PFSK-1 (cell line): ENCODE measurements around the gene SLC38A8.

Source experiments
- FOXP2 ChIP-seq: optimal IDR thresholded peaks from 2 replicates; pipeline ENCODE3; 2011; ENCODE audit warnings: borderline replicate concordance, control low read depth, inconsistent platforms; ENCODE audit not compliant: insufficient read depth; ENCODE audit errors: extremely low read length, extremely low read depth
- POLR2AphosphoS5 ChIP-seq: IDR thresholded peaks from 2 replicates; pipeline ENCODE4 v1.6.1; 2012; ENCODE audit warnings: low read depth, mild to moderate bottlenecking, control low read depth, low read length, moderate library complexity
- SIN3A ChIP-seq: IDR thresholded peaks from 2 replicates; pipeline ENCODE4 v1.6.1; 2012; ENCODE audit warnings: mild to moderate bottlenecking, low read length, moderate library complexity, borderline replicate concordance; ENCODE audit not compliant: insufficient read depth
- TAF1 ChIP-seq: IDR thresholded peaks from 2 replicates; pipeline ENCODE4 v1.6.1; 2012; ENCODE audit warnings: low read length, control low read depth, borderline replicate concordance; ENCODE audit not compliant: insufficient read depth
- TF ChIP-seq, protein P1 (sequence below), 2 experiments: IDR thresholded peaks; 2 replicates each; pipeline versions ENCODE4 v1.6.1 to v1.8.0; 2011 to 2012; ENCODE audit warnings: low read depth in 2 of 2, low read length in 2 of 2, control low read depth in 1 of 2, inconsistent platforms in 1 of 2, mild to moderate bottlenecking in 1 of 2, moderate library complexity in 1 of 2; ENCODE audit not compliant: insufficient read depth in 1 of 2

SLC38A8 gene

DNA sequence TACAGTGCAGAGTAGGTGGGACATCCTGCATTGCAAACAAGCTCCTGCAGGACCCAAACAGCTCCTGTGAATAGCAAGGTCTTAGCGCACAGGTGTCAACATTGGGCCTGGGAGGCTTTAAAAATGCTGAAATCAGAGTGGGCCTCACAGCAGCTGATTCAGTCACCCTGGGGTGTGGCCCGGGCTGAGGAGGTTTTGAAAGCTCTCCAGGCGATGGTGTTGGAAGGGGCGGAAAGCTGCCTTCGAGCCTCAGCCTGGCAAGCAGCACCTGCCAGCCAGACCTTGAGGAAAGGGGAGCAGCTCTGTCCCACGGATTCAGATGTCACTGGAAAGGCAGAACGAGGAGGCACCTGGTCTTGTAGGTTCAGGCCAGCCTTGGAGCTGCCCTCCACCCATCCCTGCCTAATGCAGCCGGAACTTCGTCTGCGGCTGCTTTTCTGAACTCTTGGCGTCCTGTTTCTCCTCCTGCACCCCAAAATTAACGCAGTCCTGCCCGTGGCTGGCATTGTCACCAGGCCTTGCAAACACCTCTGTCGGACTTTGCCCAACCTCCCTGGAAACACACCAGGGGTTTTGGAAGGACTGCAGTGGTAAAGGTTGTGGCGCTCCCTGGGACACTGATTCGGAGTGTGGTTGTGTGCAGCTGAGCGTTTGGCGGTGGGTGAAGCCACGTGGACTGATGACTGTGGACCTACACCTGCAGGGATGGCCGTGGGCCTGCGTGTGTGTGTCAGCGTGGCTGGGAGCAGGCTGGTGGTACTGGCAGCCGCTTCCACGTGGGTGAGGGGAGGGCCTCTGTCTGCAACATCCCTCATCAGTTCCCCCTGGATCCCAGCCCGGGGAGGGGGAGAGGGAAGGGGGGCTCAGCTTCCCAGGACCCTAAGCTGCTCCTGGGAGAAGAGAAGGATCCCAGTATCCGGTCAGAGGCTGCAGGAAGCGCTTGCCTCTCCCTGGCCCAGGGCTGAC, 71.1 kb downstream of the SLC38A8 start:
- TF ChIP-seq POLR2AphosphoS5 (no peak), TAF1 (no peak), SIN3A (no peak), FOXP2 (no peak)
- TF ChIP-seq, protein P1, sequence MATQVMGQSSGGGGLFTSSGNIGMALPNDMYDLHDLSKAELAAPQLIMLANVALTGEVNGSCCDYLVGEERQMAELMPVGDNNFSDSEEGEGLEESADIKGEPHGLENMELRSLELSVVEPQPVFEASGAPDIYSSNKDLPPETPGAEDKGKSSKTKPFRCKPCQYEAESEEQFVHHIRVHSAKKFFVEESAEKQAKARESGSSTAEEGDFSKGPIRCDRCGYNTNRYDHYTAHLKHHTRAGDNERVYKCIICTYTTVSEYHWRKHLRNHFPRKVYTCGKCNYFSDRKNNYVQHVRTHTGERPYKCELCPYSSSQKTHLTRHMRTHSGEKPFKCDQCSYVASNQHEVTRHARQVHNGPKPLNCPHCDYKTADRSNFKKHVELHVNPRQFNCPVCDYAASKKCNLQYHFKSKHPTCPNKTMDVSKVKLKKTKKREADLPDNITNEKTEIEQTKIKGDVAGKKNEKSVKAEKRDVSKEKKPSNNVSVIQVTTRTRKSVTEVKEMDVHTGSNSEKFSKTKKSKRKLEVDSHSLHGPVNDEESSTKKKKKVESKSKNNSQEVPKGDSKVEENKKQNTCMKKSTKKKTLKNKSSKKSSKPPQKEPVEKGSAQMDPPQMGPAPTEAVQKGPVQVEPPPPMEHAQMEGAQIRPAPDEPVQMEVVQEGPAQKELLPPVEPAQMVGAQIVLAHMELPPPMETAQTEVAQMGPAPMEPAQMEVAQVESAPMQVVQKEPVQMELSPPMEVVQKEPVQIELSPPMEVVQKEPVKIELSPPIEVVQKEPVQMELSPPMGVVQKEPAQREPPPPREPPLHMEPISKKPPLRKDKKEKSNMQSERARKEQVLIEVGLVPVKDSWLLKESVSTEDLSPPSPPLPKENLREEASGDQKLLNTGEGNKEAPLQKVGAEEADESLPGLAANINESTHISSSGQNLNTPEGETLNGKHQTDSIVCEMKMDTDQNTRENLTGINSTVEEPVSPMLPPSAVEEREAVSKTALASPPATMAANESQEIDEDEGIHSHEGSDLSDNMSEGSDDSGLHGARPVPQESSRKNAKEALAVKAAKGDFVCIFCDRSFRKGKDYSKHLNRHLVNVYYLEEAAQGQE (IDR thresholded peaks at IDR 0.05; ENCODE audit: insufficient read depth in 1 of 2, low read depth in 2 of 2, low read length in 2 of 2): no peak

DNA sequence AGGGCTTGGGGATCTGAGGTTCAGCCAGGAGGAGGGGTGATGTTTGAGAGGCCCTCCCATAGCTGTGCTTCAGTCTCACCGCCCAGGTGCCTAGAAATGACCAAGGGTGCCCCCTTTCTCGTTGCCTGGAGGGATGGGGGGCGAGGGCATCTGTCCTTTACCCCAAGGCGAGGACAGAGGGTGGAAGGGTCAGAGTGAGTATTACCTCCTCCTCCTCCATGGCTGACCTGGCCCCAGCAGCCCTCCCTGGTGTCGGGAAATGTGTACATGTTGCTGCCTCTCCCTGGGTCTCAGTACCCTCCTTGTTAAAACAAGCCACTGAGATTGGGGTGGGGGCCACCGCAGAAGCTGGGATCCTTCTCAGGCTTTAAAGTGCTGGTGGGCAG, 72.2 kb downstream of the SLC38A8 start:
- TF ChIP-seq FOXP2 (no peak), POLR2AphosphoS5 (no peak), TAF1 (no peak), SIN3A (no peak)
- TF ChIP-seq, protein P1 (IDR thresholded peaks at IDR 0.05; ENCODE audit: insufficient read depth in 1 of 2, low read depth in 2 of 2, low read length in 2 of 2): no peak

DNA sequence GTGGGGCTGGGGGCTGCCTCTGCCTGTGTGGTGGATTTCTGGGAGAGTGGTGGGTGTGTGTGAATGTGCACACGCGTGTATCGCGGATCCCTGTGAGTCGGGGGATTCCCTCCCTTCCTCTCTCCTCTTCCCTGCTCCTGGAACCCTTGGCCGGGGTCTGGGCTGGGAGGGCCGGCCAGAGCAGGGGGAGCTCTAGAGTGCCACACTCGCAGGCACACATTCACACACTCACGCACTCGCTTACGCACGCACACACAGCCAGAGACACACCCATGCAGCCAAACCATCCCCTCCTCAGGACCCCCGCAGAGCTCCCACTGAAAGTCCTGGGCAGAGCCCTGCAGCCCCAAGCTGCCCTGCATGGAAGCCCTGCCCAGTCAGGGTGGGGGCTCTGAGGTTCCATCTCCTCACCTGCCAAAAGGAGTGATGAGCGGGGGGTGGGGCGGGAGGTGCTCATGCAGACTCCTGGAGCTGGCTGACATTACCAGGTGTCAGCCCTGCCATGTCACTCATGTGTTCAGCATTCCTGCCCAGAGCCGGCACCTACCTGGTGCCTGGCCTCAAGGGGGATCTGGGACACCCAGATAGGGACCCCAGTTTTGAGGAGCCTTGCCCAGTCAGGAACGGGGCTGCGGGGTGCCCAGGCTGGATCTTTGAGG, 72.7 kb downstream of the SLC38A8 start:
- TF ChIP-seq FOXP2: no peak

DNA sequence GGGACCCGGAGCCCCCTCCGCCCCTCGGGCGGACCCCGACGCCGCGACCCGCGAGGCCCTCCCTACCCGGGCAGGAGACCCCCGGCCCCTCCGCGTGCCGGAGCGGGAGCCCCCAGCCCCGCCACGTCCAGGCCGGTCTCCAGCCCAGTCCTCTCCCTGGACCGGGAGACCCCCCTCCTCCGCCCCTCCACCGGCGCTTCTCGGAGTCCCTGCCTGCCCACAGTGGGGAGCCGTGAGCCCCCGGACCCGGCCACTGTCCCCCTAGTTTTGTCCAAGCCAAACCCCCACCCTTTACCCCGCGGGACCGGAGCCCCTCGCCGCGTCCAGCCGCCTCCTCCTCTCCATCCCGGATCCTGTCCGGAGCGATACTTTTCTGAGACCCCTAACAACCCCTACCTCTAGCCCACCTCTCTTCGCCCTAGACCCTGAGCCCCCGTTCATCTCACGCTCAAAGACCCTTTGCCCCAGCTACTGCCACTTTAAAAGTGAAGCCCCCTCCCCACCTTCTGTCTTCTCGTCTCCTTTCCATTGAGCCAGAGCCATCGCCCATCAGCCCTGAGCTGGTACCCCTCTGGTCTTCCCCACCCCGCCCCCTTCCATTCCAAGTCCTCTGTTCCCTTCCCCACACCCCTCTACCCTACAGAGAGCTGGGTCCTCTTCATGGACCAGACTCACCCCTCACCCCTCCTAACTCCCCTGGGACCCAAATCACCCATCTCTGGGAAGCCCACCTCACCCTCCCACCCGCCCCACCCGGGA, 73.5 kb downstream of the SLC38A8 start:
- TF ChIP-seq SIN3A (no peak), TAF1 (no peak), FOXP2 (no peak), POLR2AphosphoS5 (no peak)
- TF ChIP-seq, protein P1 (IDR thresholded peaks at IDR 0.05; ENCODE audit: insufficient read depth in 1 of 2, low read depth in 2 of 2, low read length in 2 of 2): no peak

DNA sequence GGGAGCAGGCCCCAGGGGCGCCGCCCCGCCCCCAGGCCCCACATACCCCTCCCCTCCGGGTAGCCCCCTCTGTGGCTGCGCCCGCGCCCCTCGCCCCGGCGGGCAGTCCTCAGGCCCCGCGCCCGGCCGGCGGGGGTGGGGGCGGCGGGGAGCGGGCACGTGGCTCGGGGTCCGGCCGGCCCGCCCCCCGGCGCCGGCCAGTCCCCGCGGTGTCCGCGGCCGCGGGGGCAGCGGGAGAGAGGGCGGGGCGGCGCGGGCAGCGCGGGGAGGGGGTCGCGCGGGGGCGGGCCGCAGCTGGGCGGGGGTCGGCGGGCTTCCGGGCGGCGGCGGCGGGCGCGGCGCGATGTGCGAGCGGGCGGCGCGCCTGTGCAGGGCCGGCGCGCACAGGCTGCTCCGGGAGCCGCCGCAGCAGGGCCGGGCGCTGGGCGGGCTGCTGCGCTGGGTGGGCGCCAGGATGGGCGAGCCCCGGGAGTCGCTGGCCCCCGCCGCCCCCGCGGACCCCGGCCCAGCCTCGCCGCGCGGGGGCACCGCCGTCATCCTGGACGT, 74.2 kb downstream of the SLC38A8 start:
- TF ChIP-seq POLR2AphosphoS5 (no peak), TAF1 (no peak), FOXP2 (no peak), SIN3A (no peak)
- TF ChIP-seq, protein P1 (IDR thresholded peaks at IDR 0.05; ENCODE audit: insufficient read depth in 1 of 2, low read depth in 2 of 2, low read length in 2 of 2): no peak
